ENCODE results near the gene MYO1C. TPM values are rescaled to one million over a fixed set of nuclear protein-coding genes. Genes with fewer than 3 reads are reported as not detected.
"Not testable (repeated sequence)": the region's sequence is repeated elsewhere in the genome, so short reads cannot be mapped to it uniquely, and the experiment has no call there.

MYO1C gene
- total RNA-seq, 1 donor from 2014 or later: 329 TPM

DNA sequence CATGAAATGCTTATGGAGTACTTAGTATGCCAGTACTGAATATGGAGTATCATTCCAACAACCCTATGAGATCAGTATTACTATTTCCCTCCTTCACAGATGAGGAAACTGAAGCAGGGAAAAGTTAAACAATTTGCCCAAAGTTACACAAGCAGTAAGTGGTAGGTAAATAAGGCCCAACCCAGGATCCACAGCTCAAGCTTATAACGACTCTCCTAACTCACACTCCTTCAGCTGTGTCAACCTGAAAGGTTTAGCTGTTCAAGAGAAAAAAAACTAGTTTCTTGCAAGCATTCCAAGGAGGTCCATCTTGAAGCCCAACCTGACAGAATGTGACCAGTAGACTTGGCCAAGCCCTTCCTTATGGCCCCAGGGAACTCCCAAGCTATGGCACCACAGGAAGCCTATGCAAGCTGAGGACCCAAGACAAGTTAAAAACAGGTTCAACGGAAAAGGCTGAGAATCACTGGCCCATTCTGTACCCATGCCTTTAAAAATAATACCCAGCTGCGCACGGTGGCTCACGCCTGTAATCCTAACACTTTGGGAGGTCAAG is 43.0 kb downstream of the MYO1C start:
- DNase-seq (ENCODE audit: low spot score): no peak
- peaks cover 4% of the 10 kb centered on the region for H3K36me3 Mint-ChIP-seq (ENCODE audit: low read depth)
- H3K4me3 Mint-ChIP-seq (ENCODE audit: unreplicated experiment): no peak overlapping the region
- no peaks in the 10 kb centered on the region for H3K27me3 Mint-ChIP-seq (ENCODE audit: low read depth)
- peak overlapping the region; percentile 13 for H3K27ac Mint-ChIP-seq (ENCODE audit: unreplicated experiment)
- H3K9me3 Mint-ChIP-seq (ENCODE audit: low read depth): no peaks in the 10 kb centered on the region
- TF ChIP-seq, protein P1, sequence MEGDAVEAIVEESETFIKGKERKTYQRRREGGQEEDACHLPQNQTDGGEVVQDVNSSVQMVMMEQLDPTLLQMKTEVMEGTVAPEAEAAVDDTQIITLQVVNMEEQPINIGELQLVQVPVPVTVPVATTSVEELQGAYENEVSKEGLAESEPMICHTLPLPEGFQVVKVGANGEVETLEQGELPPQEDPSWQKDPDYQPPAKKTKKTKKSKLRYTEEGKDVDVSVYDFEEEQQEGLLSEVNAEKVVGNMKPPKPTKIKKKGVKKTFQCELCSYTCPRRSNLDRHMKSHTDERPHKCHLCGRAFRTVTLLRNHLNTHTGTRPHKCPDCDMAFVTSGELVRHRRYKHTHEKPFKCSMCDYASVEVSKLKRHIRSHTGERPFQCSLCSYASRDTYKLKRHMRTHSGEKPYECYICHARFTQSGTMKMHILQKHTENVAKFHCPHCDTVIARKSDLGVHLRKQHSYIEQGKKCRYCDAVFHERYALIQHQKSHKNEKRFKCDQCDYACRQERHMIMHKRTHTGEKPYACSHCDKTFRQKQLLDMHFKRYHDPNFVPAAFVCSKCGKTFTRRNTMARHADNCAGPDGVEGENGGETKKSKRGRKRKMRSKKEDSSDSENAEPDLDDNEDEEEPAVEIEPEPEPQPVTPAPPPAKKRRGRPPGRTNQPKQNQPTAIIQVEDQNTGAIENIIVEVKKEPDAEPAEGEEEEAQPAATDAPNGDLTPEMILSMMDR (IDR thresholded peaks at IDR 0.05): no peak
- H3K4me1 Mint-ChIP-seq (ENCODE audit: low read depth): peaks cover 60% of the 10 kb centered on the region

DNA sequence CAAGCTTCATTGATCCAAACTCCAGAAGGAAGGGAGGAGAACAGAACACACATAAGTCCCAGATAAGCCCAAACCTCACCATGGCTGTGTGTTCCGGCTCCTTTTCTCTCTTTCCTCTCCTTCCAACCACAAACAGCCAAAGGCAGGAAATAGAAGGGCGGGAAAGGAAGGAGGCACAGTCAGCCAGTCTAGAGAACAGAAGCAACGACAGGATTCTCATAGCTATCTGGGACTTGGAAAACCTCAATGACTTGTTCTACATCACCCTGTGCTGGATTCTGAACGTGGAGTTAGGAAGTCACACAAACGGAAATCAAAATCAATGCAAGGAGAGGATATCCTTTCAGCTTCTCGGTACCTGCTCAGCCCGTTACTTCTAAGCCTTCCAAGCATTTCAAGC is 45.4 kb downstream of the MYO1C start:
- H3K4me3 Mint-ChIP-seq (ENCODE audit: unreplicated experiment): no peak overlapping the region
- H3K9me3 Mint-ChIP-seq (ENCODE audit: low read depth): no peaks in the 10 kb centered on the region
- H3K27me3 Mint-ChIP-seq (ENCODE audit: low read depth): no peaks in the 10 kb centered on the region
- H3K36me3 Mint-ChIP-seq (ENCODE audit: low read depth): peaks cover 2% of the 10 kb centered on the region
- DNase-seq (ENCODE audit: low spot score): no peak
- TF ChIP-seq, protein P1 (IDR thresholded peaks at IDR 0.05): no peak
- H3K27ac Mint-ChIP-seq (ENCODE audit: unreplicated experiment): peak overlapping the region; percentile 80
- H3K4me1 Mint-ChIP-seq (ENCODE audit: low read depth): peaks cover 37% of the 10 kb centered on the region

DNA sequence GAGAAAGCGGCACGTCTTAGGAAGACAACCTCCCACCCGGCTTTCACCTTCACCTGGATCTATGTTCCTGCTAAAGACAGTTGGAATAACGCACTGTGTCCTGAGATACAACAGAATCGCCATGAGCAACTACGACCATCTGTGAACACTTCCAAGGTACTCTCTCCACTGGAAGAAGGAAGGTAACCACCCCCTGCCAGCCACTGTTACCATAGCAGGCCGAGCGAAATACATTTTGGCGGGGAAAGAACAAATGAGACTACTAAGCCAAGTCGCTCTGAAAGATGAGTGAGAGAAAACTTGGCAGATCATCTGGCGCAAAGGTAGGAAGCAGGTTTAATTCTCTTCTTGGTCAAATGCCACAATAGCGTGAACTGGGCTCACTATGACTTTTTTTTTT is 46.3 kb downstream of the MYO1C start:
- no peaks in the 10 kb centered on the region for H3K9me3 Mint-ChIP-seq (ENCODE audit: low read depth)
- peak overlapping the region; percentile 37 for H3K27ac Mint-ChIP-seq (ENCODE audit: unreplicated experiment)
- peaks cover 2% of the 10 kb centered on the region for H3K36me3 Mint-ChIP-seq (ENCODE audit: low read depth)
- DNase-seq (ENCODE audit: low spot score): no peak
- TF ChIP-seq, protein P1 (IDR thresholded peaks at IDR 0.05): no peak
- peaks cover 30% of the 10 kb centered on the region for H3K4me1 Mint-ChIP-seq (ENCODE audit: low read depth)
- H3K27me3 Mint-ChIP-seq (ENCODE audit: low read depth): no peaks in the 10 kb centered on the region
- no peak overlapping the region for H3K4me3 Mint-ChIP-seq (ENCODE audit: unreplicated experiment)

DNA sequence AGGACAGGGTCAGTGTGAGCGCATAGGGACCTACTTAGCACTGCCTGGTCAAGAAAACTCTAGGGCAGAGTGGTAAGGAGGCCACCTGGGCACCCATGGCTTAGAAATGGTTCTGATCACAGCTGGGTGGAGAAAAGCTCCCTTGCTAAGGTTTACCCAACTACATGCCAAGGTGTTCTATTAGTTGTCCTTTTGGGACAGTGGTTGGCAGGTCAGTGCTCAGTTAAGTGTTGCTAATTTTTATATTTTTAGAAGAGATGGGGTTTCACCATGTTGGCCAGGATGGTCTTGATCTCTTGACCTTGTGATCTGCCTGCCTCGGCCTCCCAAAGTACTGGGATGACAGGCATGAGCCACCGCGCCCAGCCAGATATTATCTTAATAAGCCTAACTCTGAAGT is 46.8 kb downstream of the MYO1C start:
- H3K9me3 Mint-ChIP-seq (ENCODE audit: low read depth); H3K27ac Mint-ChIP-seq (ENCODE audit: unreplicated experiment): not testable (repeated sequence)

DNA sequence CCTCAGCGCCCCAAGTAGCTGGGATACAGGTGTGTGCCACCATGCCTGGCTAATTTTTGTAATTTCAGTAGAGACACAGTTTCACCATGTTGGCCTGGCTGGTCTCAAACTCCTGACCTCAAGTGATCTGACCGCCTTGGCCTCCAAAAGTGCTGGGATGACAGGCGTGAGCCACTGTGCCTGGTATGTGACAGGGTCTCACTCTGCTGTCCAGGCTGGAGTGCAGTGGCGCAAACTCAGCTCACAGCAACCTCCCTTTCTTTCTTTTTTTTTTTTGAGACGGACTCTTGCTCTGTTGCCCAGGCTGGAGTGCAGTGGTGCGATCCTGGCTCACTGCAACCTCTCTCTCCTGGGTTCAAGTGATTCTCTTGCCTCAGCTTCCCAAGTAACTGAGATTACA is 49.8 kb downstream of the MYO1C start:
- Mint-ChIP-seq H3K4me1 (ENCODE audit: low read depth) (peaks cover 38% of the 10 kb centered on the region), H3K27ac (ENCODE audit: unreplicated experiment) (peak overlapping the region; percentile 68)
- H3K36me3 Mint-ChIP-seq (ENCODE audit: low read depth): not testable (repeated sequence)

More for the DNA sequence above, 46.8 kb downstream of the MYO1C start:
- not testable (repeated sequence) for DNase-seq (ENCODE audit: low spot score); H3K36me3 Mint-ChIP-seq (ENCODE audit: low read depth); H3K27me3 Mint-ChIP-seq (ENCODE audit: low read depth); H3K4me3 Mint-ChIP-seq (ENCODE audit: unreplicated experiment)
- H3K4me1 Mint-ChIP-seq (ENCODE audit: low read depth): peaks cover 30% of the 10 kb centered on the region

DNA sequence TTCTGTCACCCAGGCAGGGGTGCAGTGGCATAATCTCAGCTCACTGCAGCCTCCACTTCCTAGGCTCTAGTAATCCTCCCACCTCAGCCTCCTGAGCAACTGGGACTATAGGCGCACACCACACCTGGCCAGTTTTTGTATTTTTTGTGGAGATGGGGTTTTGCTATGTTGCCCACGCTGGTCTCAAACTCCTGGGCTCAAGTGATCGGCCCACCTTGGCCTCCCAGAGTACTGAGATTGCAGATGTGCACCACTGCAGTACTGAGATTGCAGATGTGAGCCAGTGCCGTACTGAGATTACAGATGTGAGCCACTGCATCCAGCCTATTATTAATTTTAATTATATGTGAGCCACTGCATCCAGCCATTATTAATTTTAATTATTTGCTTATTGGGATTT is 50.3 kb downstream of the MYO1C start:
- H3K4me1 Mint-ChIP-seq (ENCODE audit: low read depth): peaks cover 40% of the 10 kb centered on the region
- no peak for DNase-seq (ENCODE audit: low spot score)
- H3K4me3 Mint-ChIP-seq (ENCODE audit: unreplicated experiment): no peak overlapping the region
- TF ChIP-seq, protein P1 (IDR thresholded peaks at IDR 0.05): no peak
- H3K27me3 Mint-ChIP-seq (ENCODE audit: low read depth): no peaks in the 10 kb centered on the region
- peaks cover 2% of the 10 kb centered on the region for H3K36me3 Mint-ChIP-seq (ENCODE audit: low read depth)
- no peaks in the 10 kb centered on the region for H3K9me3 Mint-ChIP-seq (ENCODE audit: low read depth)
- H3K27ac Mint-ChIP-seq (ENCODE audit: unreplicated experiment): no peak overlapping the region

More for the DNA sequence above, 49.8 kb downstream of the MYO1C start:
- DNase-seq (ENCODE audit: low spot score); H3K27me3 Mint-ChIP-seq (ENCODE audit: low read depth); H3K4me3 Mint-ChIP-seq (ENCODE audit: unreplicated experiment); H3K9me3 Mint-ChIP-seq (ENCODE audit: low read depth): not testable (repeated sequence)
